Heart left ventricle (tissue), 16 donors: ENCODE results near the gene CFAP77. TPM values are rescaled to one million over a fixed set of nuclear protein-coding genes. Genes with fewer than 3 reads are reported as not detected.

ENCODE experiments used
- ATAC-seq, 4 donors: fragments of 200-7000 bp; cut with Tn5 transposase; one replicate each; pipeline ENCODE4 v1.9.1; 2020 to 2022; ENCODE audit warnings: moderate library complexity in 4 of 4, mild to moderate bottlenecking in 3 of 4, moderate number of reproducible peaks in 1 of 4
- DNase-seq, 5 donors: peaks; one replicate each; pipeline ENCODE4 v3.0.0-alpha.2; 2020
- H3K27ac ChIP-seq, 12 donors: fragments of 200-600 bp; sonication (generic) in 4 of 12; one replicate each; pipeline versions ENCODE4 v1.5.0 to v1.8.0; 2016 to 2022; ENCODE audit warnings: mild to moderate bottlenecking in 2 of 12
- H3K27me3 ChIP-seq, 9 donors: fragments of 200-600 bp; sonication (generic) in 2 of 9; one replicate each; pipeline versions ENCODE4 v1.5.1 to v1.8.0; 2016 to 2022; ENCODE audit warnings: mild to moderate bottlenecking in 3 of 9
- H3K36me3 ChIP-seq, 9 donors: fragments of 200-600 bp; sonication (generic) in 2 of 9; one replicate each; pipeline versions ENCODE4 v1.5.0 to v1.8.0; 2018 to 2022; ENCODE audit warnings: mild to moderate bottlenecking in 2 of 9
- H3K4me1 ChIP-seq, 12 donors: fragments of 200-600 bp; sonication (generic) in 4 of 12; one replicate each; pipeline versions ENCODE4 v1.5.0 to v1.8.0; 2016 to 2022; ENCODE audit warnings: mild to moderate bottlenecking in 3 of 12
- H3K4me3 ChIP-seq, 12 donors: fragments of 200-600 bp; sonication (generic) in 4 of 12; one replicate each; pipeline versions ENCODE4 v1.5.0 to v1.8.0; 2017 to 2022; ENCODE audit warnings: mild to moderate bottlenecking in 9 of 12, moderate library complexity in 4 of 12
- H3K9me3 ChIP-seq, 12 donors: fragments of 200-600 bp; sonication (generic) in 4 of 12; one replicate each; pipeline versions ENCODE4 v1.5.0 to v1.8.0; 2016 to 2022; ENCODE audit warnings: mild to moderate bottlenecking in 1 of 12
- CTCF ChIP-seq, 12 donors: fragments of 200-600 bp; sonication (generic) in 4 of 12; IDR thresholded peaks; one replicate each; pipeline versions ENCODE4 v1.5.0 to v1.8.0; 2018 to 2022; ENCODE audit warnings: antibody characterized with exemption in 12 of 12, mild to moderate bottlenecking in 5 of 12
- POLR2A ChIP-seq, 2 donors: fragments of 450-650 bp; IDR thresholded peaks; one replicate each; pipeline ENCODE4 v1.6.1; 2017; ENCODE audit warnings: antibody characterized with exemption in 2 of 2, mild to moderate bottlenecking in 2 of 2, moderate library complexity in 2 of 2
- WGBS, 4 donors: extraction: QIAGEN DNeasy Blood & Tissue Kit in 2 of 4; methylation state at CpG; one replicate each; pipeline versions ENCODE4 v1.1.5 to v1.1.7; 2013 to 2018; 5-methylcytosine and 5-hydroxymethylcytosine counted together
- intact Hi-C, 10 donors: fragments of 100-400 bp; cut with DNase I; formaldehyde crosslinking; loops; one replicate each; pipeline versions ENCODE4 v1.11.1 to v1.14.2; 2022
- polyA plus RNA-seq, 2 donors: library from polyadenylated mRNA; stranded (reverse); fragments of 200-250 nt; gene quantifications; one replicate each; pipeline ENCODE4 v1.2.3, GENCODE V29; 2013
- total RNA-seq, 9 donors: library from RNA; depleted of rRNA in 2 of 9; stranded (reverse); fragments of >200 nt in 2 of 9; fragmentation: NEBNext Ultra II Directional in 3 of 9; extraction: Animal tissue kit (Norgen Biotek cat#: 25700) in 3 of 9; gene quantifications; one replicate each; pipeline versions ENCODE4 v1.1.0 to v1.2.4, GENCODE V29; 2016 to 2023
- donor health status: ischemic (EF 13 %, LVEDD 7.1; RV severe dilation, severe dysfunction).
- donor health status: healthy with polysubstance abuse.
- donor health status: DM: no; HTN: yes; CAD: no.
- donor health status: DM: no; HTN: no; CAD: no.
- donor health status: ischemic (EF 25% LVEDD 6.9; RV normal size, moderate dysfunction).
- donor health status: ischemic (EF 25% LVEDD 5.7; RV mildly dilated, moderate dysfunction).
- donor health status: healthy.
- donor health status: DM: yes; HTN: yes; CAD: no.
- donor health status: ischemic (EF 35%, LVEDD 5.7; RV mildly dilated, moderate dysfunction).
- donor health status: nonischemic (EF 11% LVEDD 7.7; RV severe dilation, severe dysfunction).
- donor health status: DM: yes; HTN: yes; CAD: no.
- donor health status: PGD.
- donor health status: ischemic (EF 29% LVEDD 5.4; RV normal size, mild dysfunction).
- donor health status: nonischemic (EF 23%, LVEDD 6.1; RV moderate dilation, normal function).

The CFAP77 gene
- total and polyA plus RNA-seq, 11 donors, result 1.3 to 6.8 (median 2.2) TPM

- H3K27ac ChIP-seq, result no peak overlapping the region
- peaks cover 50 to 93% (median 58%) of the 10 kb centered on the region in 9 donors for H3K27me3 ChIP-seq
- DNase-seq, result no peak
- TF ChIP-seq CTCF (IDR thresholded peaks at IDR 0.05) (no peak), POLR2A (IDR thresholded peaks at IDR 0.05) (no peak)
- intact Hi-C loops, result loop anchor here in 5 of 10 donors (5.0 to 10.0 kb wide), 3 partner anchors 71 to 226 kb away; partner anchors contain the start of gene CFAP77 (in 2 of the 5)
- no peaks in the 10 kb centered on the region for H3K36me3 ChIP-seq
- no peak for ATAC-seq
- peaks cover 0 to 23% (median 6%) of the 10 kb centered on the region in 12 donors for H3K4me1 ChIP-seq
- 22 to 39% (median 30%) methylated on average over 5 to 7 of the region's 7 CpGs for WGBS, 4 donors
- no peaks in the 10 kb centered on the region for H3K9me3 ChIP-seq
- no peak overlapping the region for H3K4me3 ChIP-seq
Observed at GRCh38 chr9:132578367-132578932, 168.4 kb downstream of the CFAP77 start.

DNA sequence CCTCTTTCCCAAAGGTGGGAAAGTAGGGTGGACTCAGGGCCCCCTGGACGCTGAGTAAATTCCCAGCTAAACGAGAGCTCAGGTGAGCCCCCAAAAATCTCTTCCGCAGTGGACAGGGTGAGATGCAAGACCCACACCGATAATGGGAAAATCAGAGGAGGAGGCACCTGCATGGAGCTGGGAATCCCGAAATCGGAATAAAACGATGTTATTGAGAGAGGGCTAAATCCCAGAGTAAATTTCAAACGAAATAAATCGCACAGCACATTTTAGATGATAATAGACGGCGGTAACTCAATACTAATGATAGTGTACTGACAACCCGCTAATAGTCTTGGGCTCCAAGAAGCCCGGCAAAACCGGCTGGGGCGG is 169.4 kb downstream of the CFAP77 start:
- H3K9me3 ChIP-seq, result no peaks in the 10 kb centered on the region
- no peak for ATAC-seq
- H3K27ac ChIP-seq, result no peak overlapping the region
- H3K36me3 ChIP-seq, result no peaks in the 10 kb centered on the region
- intact Hi-C loops, result loop anchor here in 5 of 10 donors (5.0 to 10.0 kb wide), 3 partner anchors 72 to 225 kb away; partner anchors contain the start of gene CFAP77 (in 2 of the 5)
- WGBS, 4 donors, result 6 to 13% (median 8%) methylated on average over 15 of the region's 15 CpGs
- TF ChIP-seq POLR2A (IDR thresholded peaks at IDR 0.05) (no peak), CTCF (IDR thresholded peaks at IDR 0.05) (no peak)
- peaks cover 0 to 23% (median 6%) of the 10 kb centered on the region in 12 donors for H3K4me1 ChIP-seq
- H3K4me3 ChIP-seq, result no peak overlapping the region
- DNase-seq, result no peak
- H3K27me3 ChIP-seq, result peaks cover 50 to 96% (median 68%) of the 10 kb centered on the region in 9 donors

GRCh38 chr9:132582276-132582785 is 172.3 kb downstream of the CFAP77 start, which contains the start of gene BARHL1:
Gene BARHL1, plus strand, starts transcription at chr9:132582606. Its CDS starts 192 bp downstream, at chr9:132582798.
- DNase-seq (no peak), ATAC-seq (no peak)
- H3K27me3 ChIP-seq, result peaks cover 66 to 100% (median 93%) of the 10 kb centered on the region in 9 donors
- TF ChIP-seq POLR2A (IDR thresholded peaks at IDR 0.05) (no peak), CTCF (IDR thresholded peaks at IDR 0.05) (peak in 1 of 12 donors; percentile 4)
- H3K4me1 ChIP-seq, result peaks cover 0 to 31% (median 6%) of the 10 kb centered on the region in 12 donors
- no peaks in the 10 kb centered on the region for H3K36me3 ChIP-seq
- WGBS, 4 donors, result 4 to 5% (median 5%) methylated on average over 17 to 36 of the region's 36 CpGs
- H3K9me3 ChIP-seq, result no peaks in the 10 kb centered on the region
- peak within 1 kb of the TSS in 10 of 12 donors; percentile 14 to 48 (median 32) for H3K4me3 ChIP-seq
- H3K27ac ChIP-seq, result no peak within 1 kb of the TSS
- intact Hi-C loops, result no loop called here

DNA sequence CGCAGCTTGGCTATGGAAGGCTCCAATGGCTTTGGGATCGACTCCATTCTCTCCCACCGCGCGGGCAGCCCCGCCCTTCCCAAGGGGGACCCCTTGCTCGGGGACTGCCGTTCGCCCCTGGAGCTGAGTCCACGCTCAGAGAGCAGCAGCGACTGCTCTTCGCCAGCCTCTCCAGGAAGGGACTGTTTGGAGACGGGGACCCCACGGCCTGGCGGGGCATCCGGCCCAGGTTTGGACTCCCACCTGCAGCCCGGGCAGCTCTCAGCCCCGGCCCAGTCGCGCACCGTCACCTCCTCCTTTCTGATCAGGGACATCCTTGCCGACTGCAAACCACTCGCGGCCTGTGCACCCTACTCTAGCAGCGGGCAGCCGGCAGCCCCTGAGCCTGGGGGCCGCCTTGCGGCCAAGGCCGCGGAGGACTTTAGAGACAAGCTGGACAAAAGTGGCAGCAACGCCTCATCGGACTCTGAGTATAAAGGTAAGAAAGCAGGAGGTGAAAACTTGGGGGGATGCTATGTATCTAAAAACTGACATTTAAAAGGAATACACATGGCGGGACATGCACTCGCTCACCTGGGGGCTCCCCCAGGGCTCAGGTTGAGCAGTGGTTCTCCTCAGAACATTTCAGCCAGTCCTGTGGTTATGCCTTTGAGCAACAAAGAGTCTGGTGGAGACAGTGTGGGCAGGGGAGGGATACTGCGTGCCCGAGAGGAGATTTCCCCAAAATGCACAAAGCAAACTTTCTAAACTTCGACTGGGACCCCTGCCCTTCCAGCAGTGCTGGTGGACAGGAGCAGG is 173.0 kb downstream of the CFAP77 start:
- ATAC-seq (no peak), DNase-seq (no peak)
- H3K36me3 ChIP-seq, result no peaks in the 10 kb centered on the region
- H3K4me1 ChIP-seq, result peaks cover 0 to 32% (median 5%) of the 10 kb centered on the region in 12 donors
- H3K4me3 ChIP-seq, result no peak overlapping the region
- 8 to 11% (median 9%) methylated on average over 19 to 37 of the region's 37 CpGs for WGBS, 4 donors
- intact Hi-C loops, result no loop called here
- H3K27ac ChIP-seq, result no peak overlapping the region
- H3K9me3 ChIP-seq, result no peaks in the 10 kb centered on the region
- H3K27me3 ChIP-seq, result peaks cover 73 to 100% (median 99%) of the 10 kb centered on the region in 9 donors
- TF ChIP-seq CTCF (IDR thresholded peaks at IDR 0.05) (no peak), POLR2A (IDR thresholded peaks at IDR 0.05) (no peak)
